D721Med (cell line): ENCODE measurements around the gene CCDC9.

ENCODE experiments used
- DNase-seq: peaks from one replicate; pipeline ENCODE4 v3.0.0; 2011; ENCODE audit warnings: low spot score; ENCODE audit not compliant: insufficient read length
- FAIRE-seq: peaks from 2 replicates; lab custom pipeline; 2011; peaks lifted over from hg19 to GRCh38; lab: Jason Lieb, UNC
- TF ChIP-seq, protein P1 (sequence below): IDR thresholded peaks from 2 replicates; pipeline ENCODE4 v1.5.1; 2012; ENCODE audit warnings: mild to moderate bottlenecking, control low read depth; ENCODE audit not compliant: insufficient read depth; ENCODE audit errors: missing control alignments

CCDC9 gene

DNA sequence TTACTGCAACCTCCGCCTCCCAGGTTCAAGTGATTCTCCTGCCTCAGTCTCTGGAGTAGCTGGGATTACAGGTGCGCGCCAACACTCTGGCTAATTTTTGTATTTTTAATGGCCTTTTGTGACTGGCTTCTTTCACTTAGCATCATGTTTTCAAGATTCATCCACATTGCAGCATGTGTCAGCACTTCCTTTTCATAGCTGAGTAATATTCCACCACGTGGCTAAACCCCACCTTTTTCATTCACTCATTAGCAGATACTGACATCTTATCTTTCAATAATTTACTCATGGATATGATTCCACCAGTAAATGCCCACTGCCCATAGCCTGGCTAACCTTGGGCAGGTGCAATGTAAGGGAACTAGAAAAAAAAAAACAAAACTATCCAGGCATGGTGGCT lies 60.2 kb downstream of the CCDC9 start:
- TF ChIP-seq, protein P1, sequence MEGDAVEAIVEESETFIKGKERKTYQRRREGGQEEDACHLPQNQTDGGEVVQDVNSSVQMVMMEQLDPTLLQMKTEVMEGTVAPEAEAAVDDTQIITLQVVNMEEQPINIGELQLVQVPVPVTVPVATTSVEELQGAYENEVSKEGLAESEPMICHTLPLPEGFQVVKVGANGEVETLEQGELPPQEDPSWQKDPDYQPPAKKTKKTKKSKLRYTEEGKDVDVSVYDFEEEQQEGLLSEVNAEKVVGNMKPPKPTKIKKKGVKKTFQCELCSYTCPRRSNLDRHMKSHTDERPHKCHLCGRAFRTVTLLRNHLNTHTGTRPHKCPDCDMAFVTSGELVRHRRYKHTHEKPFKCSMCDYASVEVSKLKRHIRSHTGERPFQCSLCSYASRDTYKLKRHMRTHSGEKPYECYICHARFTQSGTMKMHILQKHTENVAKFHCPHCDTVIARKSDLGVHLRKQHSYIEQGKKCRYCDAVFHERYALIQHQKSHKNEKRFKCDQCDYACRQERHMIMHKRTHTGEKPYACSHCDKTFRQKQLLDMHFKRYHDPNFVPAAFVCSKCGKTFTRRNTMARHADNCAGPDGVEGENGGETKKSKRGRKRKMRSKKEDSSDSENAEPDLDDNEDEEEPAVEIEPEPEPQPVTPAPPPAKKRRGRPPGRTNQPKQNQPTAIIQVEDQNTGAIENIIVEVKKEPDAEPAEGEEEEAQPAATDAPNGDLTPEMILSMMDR = no peak
- no peak for FAIRE-seq
- no peak for DNase-seq

DNA sequence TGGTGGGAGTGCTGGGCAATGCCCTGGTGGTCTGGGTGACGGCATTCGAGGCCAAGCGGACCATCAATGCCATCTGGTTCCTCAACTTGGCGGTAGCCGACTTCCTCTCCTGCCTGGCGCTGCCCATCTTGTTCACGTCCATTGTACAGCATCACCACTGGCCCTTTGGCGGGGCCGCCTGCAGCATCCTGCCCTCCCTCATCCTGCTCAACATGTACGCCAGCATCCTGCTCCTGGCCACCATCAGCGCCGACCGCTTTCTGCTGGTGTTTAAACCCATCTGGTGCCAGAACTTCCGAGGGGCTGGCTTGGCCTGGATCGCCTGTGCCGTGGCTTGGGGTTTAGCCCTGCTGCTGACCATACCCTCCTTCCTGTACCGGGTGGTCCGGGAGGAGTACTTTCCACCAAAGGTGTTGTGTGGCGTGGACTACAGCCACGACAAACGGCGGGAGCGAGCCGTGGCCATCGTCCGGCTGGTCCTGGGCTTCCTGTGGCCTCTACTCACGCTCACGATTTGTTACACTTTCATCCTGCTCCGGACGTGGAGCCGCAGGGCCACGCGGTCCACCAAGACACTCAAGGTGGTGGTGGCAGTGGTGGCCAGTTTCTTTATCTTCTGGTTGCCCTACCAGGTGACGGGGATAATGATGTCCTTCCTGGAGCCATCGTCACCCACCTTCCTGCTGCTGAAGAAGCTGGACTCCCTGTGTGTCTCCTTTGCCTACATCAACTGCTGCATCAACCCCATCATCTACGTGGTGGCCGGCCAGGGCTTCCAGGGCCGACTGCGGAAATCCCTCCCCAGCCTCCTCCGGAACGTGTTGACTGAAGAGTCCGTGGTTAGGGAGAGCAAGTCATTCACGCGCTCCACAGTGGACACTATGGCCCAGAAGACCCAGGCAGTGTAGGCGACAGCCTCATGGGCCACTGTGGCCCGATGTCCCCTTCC lies 63.9 kb downstream of the CCDC9 start:
- TF ChIP-seq, protein P1 = no peak
- DNase-seq = no peak
- no peak for FAIRE-seq
